PC-9 (cell line): ENCODE data around the gene TPRG1L. TPM values are rescaled to one million over a fixed set of nuclear protein-coding genes. Genes with fewer than 3 reads are reported as not detected.

Source experiments
- BruUV-seq: library from RNA; stranded (reverse); fragments of 400-500 nt; replicated peaks from 2 replicates; lab custom pipeline; 2021; lab: Mats Ljungman, UMichigan
- CTCF ChIA-PET: fragments of 300-600 bp; sonication (Branson Sonifier 250); formaldehyde crosslinking; loops from one replicate; lab custom pipeline; 2022; ENCODE audit warnings: antibody characterized with exemption; lab: Charles Lee
- POLR2A ChIA-PET: fragments of 300-600 bp; sonication (Branson Sonifier 250); formaldehyde crosslinking; loops from one replicate; lab custom pipeline; 2022; ENCODE audit warnings: antibody characterized with exemption; ENCODE audit not compliant: unreplicated experiment; lab: Charles Lee
- DNase-seq, 2 experiments: peaks; one replicate each; pipeline versions ENCODE4 v3.0.0 to v3.0.0-alpha.2; 2015 to 2022; ENCODE audit warnings: mixed read lengths in 1 of 2
- H2AFZ ChIP-seq: fragments of 200-600 bp; sonication (generic); 2 replicates; pipeline ENCODE4 v1.8.1; 2017; ENCODE audit warnings: antibody characterized with exemption
- H3F3A ChIP-seq: fragments of 200-600 bp; sonication (generic); 2 replicates; pipeline ENCODE4 v1.8.1; 2017; ENCODE audit warnings: antibody characterized with exemption, mild to moderate bottlenecking, low read depth; ENCODE audit not compliant: insufficient read depth
- H3K27ac ChIP-seq: fragments of 200-600 bp; sonication (generic); 2 replicates; pipeline ENCODE4 v1.6.1; 2016; ENCODE audit warnings: mixed run types
- H3K27me3 ChIP-seq: fragments of 200-600 bp; sonication (generic); 2 replicates; pipeline ENCODE4 v1.6.1; 2016; ENCODE audit warnings: low read depth, mixed run types; ENCODE audit not compliant: insufficient read depth
- H3K36me3 ChIP-seq: fragments of 200-600 bp; sonication (generic); 2 replicates; pipeline ENCODE4 v1.6.1; 2016; ENCODE audit warnings: low read depth, mixed run types
- H3K4me1 ChIP-seq: fragments of 200-600 bp; sonication (generic); replicated peaks from 2 replicates; pipeline ENCODE4 v1.6.1; 2016; ENCODE audit warnings: mixed run types; ENCODE audit not compliant: insufficient read depth
- H3K4me2 ChIP-seq: fragments of 200-600 bp; sonication (generic); 2 replicates; pipeline ENCODE4 v1.6.1; 2017; ENCODE audit warnings: mixed run types
- H3K4me3 ChIP-seq: fragments of 200-600 bp; sonication (generic); 2 replicates; pipeline ENCODE4 v1.6.1; 2016; ENCODE audit warnings: mixed run types
- H3K79me2 ChIP-seq: fragments of 200-600 bp; sonication (generic); 2 replicates; pipeline ENCODE4 v1.6.1; 2017; ENCODE audit warnings: low read depth, mixed run types
- H3K9me2 ChIP-seq: fragments of 200-600 bp; sonication (generic); 2 replicates; pipeline ENCODE4 v1.8.1; 2017; ENCODE audit warnings: mild to moderate bottlenecking; ENCODE audit not compliant: insufficient read depth
- H3K9me3 ChIP-seq: fragments of 200-600 bp; sonication (generic); 2 replicates; pipeline ENCODE4 v1.8.1; 2016; ENCODE audit warnings: low read depth; ENCODE audit not compliant: insufficient read depth
- H4K20me1 ChIP-seq: fragments of 200-600 bp; sonication (generic); 2 replicates; pipeline ENCODE4 v1.8.1; 2017; ENCODE audit not compliant: insufficient read depth
- EZH2 ChIP-seq: fragments of 200-600 bp; sonication (generic); IDR thresholded peaks from 2 replicates; pipeline ENCODE4 v1.8.0; 2017; ENCODE audit warnings: antibody characterized with exemption, low read depth
- intact Hi-C: fragments of 100-400 bp; cut with micrococcal nuclease; formaldehyde crosslinking; loops from one replicate; pipeline ENCODE4 v1.10.0; 2022; ENCODE audit not compliant: unreplicated experiment
- total RNA-seq: library from RNA; stranded (reverse); gene quantifications from 2 replicates; pipeline ENCODE4 v1.2.3, GENCODE V29; 2021
- TF ChIP-seq, protein P1 (sequence below): fragments of 200-600 bp; sonication (generic); conservative IDR thresholded peaks from 2 replicates; pipeline ENCODE4 v1.6.1; 2017; ENCODE audit warnings: mixed run types, antibody characterized with exemption, mild to moderate bottlenecking, moderate library complexity

The TPRG1L gene
- total RNA-seq, 1 experiment from 2014 or later, result 41.4 TPM

- TF ChIP-seq, protein P1, sequence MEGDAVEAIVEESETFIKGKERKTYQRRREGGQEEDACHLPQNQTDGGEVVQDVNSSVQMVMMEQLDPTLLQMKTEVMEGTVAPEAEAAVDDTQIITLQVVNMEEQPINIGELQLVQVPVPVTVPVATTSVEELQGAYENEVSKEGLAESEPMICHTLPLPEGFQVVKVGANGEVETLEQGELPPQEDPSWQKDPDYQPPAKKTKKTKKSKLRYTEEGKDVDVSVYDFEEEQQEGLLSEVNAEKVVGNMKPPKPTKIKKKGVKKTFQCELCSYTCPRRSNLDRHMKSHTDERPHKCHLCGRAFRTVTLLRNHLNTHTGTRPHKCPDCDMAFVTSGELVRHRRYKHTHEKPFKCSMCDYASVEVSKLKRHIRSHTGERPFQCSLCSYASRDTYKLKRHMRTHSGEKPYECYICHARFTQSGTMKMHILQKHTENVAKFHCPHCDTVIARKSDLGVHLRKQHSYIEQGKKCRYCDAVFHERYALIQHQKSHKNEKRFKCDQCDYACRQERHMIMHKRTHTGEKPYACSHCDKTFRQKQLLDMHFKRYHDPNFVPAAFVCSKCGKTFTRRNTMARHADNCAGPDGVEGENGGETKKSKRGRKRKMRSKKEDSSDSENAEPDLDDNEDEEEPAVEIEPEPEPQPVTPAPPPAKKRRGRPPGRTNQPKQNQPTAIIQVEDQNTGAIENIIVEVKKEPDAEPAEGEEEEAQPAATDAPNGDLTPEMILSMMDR, result no peak
- no peak for TF ChIP-seq EZH2
- no peak for DNase-seq
- H3K4me2 ChIP-seq, result no peak overlapping the region
Measured at GRCh38 chr1:3630914-3631313, 6.1 kb downstream of the TPRG1L start.

DNA sequence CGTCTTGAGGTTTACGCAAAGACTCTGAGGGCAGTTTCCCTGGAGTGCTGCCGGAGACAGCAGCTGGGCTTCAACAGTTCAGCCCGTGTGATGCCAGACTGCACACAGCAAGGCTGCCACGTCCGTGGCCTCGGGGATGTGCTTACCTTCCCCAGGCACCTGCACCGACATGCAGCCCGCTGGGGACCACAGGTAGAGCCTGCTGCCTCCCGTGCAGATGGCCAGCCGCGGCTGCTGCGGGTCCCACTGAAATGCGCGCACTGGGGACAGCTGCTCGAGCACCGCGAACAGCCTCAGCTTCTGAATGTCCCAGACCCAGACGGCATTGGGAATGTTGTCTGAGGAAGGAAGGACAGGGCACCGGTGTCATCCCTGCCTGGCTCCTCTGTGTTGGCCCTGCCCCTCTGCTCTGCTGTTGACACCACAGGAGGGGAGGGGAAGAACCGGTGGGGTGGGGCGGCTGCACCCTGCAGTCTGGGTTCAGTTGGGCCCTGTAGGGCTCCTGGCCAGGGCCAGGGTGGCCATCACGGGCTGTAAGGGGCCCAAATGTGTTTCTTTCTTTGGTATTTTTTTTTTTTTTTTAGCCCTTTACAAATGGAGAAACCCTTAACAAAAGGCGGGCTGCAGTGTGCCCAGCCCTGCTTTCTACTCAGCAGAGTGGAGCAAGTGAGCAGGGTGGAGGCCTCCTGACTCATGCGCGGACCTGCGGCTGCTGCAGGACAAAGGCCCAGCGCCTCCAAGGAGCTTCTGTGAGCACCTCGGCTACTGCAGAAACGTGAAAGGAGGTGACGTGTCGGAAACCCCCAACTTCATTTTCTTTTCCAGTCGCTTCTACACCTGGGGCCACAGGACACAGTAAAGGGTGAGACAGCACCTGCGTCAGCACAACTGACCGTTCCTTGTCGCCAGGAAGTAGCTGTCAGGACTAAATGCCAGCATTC is 6.8 kb downstream of the TPRG1L start:
- TF ChIP-seq, protein P1, result no peak
- TF ChIP-seq EZH2, result no peak
- H3K4me3 ChIP-seq, result no peak overlapping the region; the same call in 1 of the 2 replicates
- H3K27ac ChIP-seq, result no peak overlapping the region
- POLR2A ChIA-PET, result no interaction called here
- H3K9me2 ChIP-seq, result no peaks in the 10 kb centered on the region
- H3K9me3 ChIP-seq, result no peaks in the 10 kb centered on the region
- no peak overlapping the region for H2AFZ ChIP-seq
- no peaks in the 10 kb centered on the region; the same call in 1 of the 2 replicates for H3K4me1 ChIP-seq
- H4K20me1 ChIP-seq, result peaks cover 3% of the 10 kb centered on the region; the same call in 1 of the 2 replicates
- H3F3A ChIP-seq, result peaks cover 11% of the 10 kb centered on the region; the same call in 1 of the 2 replicates
- intact Hi-C loops, result no loop called here
- BruUV-seq, result no TSS peak
- DNase-seq, result peak; percentile 81 to 85
- no peaks in the 10 kb centered on the region for H3K27me3 ChIP-seq
- H3K36me3 ChIP-seq, result no peaks in the 10 kb centered on the region
- H3K4me2 ChIP-seq, result peak overlapping the region; percentile 44
- H3K79me2 ChIP-seq, result no peaks in the 10 kb centered on the region
- CTCF ChIA-PET, result interaction anchor here (0.5 to 1.6 kb wide), 6 partner anchors 12 to 1245 kb away, joined by 3 to 8 read pairs (median 6); no protein-coding TSS in a partner anchor

More at GRCh38 chr1:3630914-3631313, 6.1 kb downstream of the TPRG1L start:
- no peaks in the 10 kb centered on the region for H3K36me3 ChIP-seq
- peaks cover 3% of the 10 kb centered on the region; the same call in 1 of the 2 replicates for H4K20me1 ChIP-seq
- H3K27me3 ChIP-seq, result no peaks in the 10 kb centered on the region
- no peak overlapping the region for H2AFZ ChIP-seq
- BruUV-seq, result no TSS peak
- H3K9me3 ChIP-seq, result no peaks in the 10 kb centered on the region
- H3K79me2 ChIP-seq, result 0 out of 2 replicates have a peak, but pooled peaks cover 4% of the 10 kb centered on the region
- H3K9me2 ChIP-seq, result no peaks in the 10 kb centered on the region
- CTCF ChIA-PET, result interaction anchor here (0.6 to 1.6 kb wide), 2 partner anchors 23 to 178 kb away, joined by 4 to 7 read pairs; no protein-coding TSS in a partner anchor
- intact Hi-C loops, result no loop called here
- no peak overlapping the region for H3K4me3 ChIP-seq
- H3F3A ChIP-seq, result peaks cover 17% of the 10 kb centered on the region
- H3K27ac ChIP-seq, result no peak overlapping the region
- peaks cover 5% of the 10 kb centered on the region for H3K4me1 ChIP-seq
- POLR2A ChIA-PET, result no interaction called here

DNA sequence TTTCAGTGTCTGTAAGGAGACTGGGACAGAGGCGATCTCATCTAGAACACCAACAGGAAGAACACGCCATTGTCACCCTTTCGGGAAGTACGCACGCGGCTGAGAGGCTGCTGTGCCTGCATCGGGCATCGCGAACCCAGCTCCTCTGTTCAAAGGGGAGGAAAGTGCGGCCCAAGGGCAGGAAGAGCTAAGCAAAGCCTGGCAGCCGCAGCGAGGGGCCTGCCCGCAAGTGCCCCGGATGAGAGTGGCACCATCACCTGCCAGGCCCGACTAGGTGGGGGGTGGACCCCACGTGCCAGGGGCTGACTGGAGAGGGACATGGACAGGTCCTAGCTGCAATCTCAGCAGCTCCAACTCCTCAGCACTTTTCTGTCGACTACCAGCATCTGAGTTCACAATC is 7.5 kb downstream of the TPRG1L start:
- peaks cover 3% of the 10 kb centered on the region; the same call in 1 of the 2 replicates for H4K20me1 ChIP-seq
- no peaks in the 10 kb centered on the region for H3K9me2 ChIP-seq
- H3K4me2 ChIP-seq, result peak overlapping the region; percentile 38
- H2AFZ ChIP-seq, result no peak overlapping the region
- H3K36me3 ChIP-seq, result no peaks in the 10 kb centered on the region
- DNase-seq, result no peak
- H3K27ac ChIP-seq, result no peak overlapping the region
- peaks cover 11% of the 10 kb centered on the region; the same call in 1 of the 2 replicates for H3F3A ChIP-seq
- no peak for TF ChIP-seq EZH2
- TF ChIP-seq, protein P1, result no peak
- H3K4me3 ChIP-seq, result no peak overlapping the region; the same call in 1 of the 2 replicates
- intact Hi-C loops, result no loop called here
- H3K4me1 ChIP-seq, result no peaks in the 10 kb centered on the region; the same call in 1 of the 2 replicates
- ChIA-PET CTCF (interaction anchor here (0.5 to 1.6 kb wide), 5 partner anchors 13 to 1246 kb away, joined by 3 to 8 read pairs (median 7); no protein-coding TSS in a partner anchor), POLR2A (no interaction called here)
- H3K79me2 ChIP-seq, result no peaks in the 10 kb centered on the region
- H3K27me3 ChIP-seq, result no peaks in the 10 kb centered on the region
- no TSS peak for BruUV-seq
- no peaks in the 10 kb centered on the region for H3K9me3 ChIP-seq
